HG02798 (cell line): Measurements from ENCODE around the gene POLR3A.
A peak's percentile ranks its signal among the peaks of the same experiment; 100 is the strongest.

ENCODE experiments used
- ATAC-seq: cut with Tn5 transposase; IDR thresholded peaks from one replicate; pipeline ENCODE4 v1.9.1; 2021; ENCODE audit warnings: mild to moderate bottlenecking; ENCODE audit not compliant: unreplicated experiment, poor library complexity

Gene POLR3A

DNA sequence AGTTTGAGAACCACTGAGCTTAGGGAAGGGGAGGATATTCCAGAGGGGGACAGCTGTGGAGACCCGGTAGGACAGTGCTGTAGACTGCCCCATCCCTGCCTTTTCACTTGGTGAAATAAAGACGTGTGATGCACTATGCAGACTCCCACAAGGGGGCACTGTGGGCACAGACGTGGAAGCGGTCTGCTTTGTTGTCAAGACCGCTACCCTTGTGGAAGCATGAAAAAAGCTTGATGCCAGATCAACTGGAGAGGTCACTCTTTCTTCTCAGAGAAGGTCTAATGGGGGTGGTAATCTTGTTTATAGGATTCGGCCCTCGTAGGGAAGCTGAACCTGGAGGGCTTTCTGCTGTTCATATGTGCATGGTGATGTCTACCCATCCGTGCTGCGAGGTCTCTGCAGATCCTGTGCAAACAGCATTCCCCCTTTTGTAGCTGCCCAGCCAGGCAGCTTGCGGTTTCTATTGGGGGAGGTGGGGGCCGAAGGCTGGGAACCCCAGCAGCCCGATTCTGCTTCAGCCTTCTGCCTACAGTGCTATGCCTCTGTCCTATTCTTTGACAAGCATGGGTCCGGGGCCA is 18.1 kb upstream of the POLR3A start:
- peak; percentile 53 for ATAC-seq

DNA sequence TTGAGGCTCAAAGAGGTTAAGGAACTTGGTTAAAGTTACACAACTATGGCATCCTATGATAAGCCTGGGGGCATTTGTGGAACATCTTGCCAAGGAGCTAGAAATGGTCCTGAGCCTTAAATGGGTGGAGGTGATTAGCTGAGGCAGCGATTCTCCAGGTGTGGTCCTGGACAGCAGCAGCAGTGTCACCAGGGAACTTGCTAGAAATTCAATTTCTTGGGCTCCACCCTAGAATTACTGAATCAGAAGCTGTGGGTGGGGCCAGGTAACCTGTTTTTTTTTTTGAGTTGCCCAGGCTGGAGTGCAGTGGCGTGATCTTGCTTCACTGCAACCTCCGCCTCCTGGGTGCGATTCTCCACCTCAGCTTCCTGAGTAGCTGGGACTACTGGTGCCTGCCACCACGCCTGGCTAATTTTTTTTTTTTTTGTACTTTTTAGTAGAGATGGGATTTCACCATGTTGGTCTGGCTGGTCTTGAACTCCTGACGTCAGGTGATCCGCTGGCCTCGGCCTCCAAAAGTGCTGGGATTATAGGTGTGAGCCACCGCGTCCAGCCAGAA is 17.5 kb upstream of the POLR3A start:
- ATAC-seq = no peak

GRCh38 chr10:78045856-78046255 is 16.5 kb upstream of the POLR3A start:
- no peak for ATAC-seq

- ATAC-seq = peak; percentile 84
Observed at GRCh38 chr10:78045237-78045636, 15.9 kb upstream of the POLR3A start.

GRCh38 chr10:78044699-78045098 is 15.4 kb upstream of the POLR3A start:
- no peak for ATAC-seq

GRCh38 chr10:78044179-78044578 is 14.9 kb upstream of the POLR3A start:
- ATAC-seq = no peak

- ATAC-seq = no peak
Observed at GRCh38 chr10:78042752-78043104, 13.4 kb upstream of the POLR3A start.

DNA sequence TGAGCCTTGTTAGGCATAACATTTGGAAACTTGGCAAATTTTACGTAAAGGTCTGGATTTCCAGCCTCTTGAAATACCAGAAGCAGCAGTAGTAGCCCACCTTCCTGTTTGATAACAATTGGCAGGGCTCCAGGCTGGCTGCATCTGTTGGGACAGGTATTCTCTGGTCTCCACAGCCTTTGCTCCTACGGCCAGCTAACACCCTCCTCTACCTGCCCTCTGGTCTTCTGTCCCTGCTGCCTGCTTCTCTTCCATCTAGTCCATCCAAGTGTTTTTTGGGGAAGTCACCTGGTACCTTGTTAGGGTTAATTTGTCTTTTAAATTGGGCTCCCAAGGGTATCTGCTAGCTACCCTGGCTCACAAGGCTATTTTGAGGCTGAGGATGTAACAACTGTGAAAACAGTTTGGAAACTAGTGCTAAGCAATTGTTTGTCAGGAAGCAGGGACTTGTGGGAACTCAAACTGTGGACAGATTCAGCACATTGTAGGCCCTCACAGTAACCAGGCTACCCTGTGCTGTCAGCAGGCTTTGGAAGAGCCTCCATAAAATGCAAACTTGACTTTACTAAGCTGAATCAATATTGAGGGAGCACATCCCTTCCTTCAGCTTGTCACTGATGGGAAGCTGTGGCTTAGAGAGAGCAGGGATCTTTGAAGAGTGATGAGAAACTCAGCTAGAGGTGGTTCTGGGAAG is 12.9 kb upstream of the POLR3A start:
- ATAC-seq = no peak

DNA sequence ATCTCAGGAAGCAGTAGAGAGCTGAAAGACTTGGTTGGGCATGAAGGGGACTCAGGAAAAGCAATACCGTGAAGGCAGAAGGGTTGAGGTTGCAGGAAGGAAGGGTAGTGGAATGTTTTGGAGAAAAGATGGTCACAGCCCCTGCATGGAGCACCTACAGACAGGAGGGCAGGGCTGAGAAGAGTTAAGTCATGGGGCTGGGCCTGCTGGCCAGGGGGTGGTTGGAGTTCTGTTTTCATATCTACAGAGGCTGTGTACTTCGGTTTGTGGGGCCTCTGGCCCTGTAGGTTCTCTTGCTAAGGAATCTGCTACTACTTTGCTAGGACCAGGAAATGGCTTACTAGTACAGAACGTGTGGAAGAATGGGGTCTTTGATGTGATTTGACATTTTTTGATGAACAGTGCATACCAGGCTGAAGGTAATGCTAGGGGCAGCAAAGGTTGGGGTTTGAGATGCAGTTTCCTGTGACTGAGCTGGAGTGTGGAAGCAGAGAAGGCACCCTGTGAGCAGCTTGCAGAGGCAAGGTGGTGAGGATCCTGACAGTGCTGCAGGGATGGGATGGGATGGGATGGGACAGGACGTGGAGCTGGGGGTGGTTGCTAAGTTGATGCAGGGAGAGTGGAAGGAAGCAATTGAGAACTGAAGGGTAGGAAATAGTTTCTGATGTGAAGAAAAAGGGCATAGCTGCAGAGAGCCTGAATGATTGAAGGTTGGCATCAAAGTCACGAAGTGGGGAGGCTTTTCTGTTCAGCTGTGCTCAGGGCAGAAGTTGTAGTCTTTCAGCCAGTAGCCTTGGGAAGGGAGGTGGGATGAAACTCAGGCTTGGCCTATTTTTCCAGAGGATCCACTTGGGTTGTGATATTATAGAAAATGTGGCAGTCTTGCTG is 12.1 kb upstream of the POLR3A start:
- no peak for ATAC-seq

DNA sequence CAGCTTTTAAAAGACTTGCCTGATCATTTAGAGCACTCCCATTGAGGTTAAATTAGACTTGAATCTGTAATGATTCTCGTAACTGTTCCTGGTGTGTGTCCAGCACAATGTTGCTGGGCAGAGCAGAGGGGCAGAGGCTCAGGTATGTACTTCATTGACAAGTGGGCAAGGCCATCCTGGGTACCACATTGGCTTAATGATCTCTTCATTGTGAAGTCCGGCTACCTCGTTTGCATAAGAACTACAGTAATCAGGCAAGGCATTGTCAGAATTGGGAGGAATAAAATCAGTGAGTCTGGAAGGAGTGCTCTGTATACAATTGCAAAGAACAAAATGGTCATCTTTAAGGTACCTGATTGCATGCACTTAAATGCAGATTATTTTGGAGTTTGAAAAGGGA is 10.4 kb upstream of the POLR3A start:
- no peak for ATAC-seq

- ATAC-seq = no peak
Observed at GRCh38 chr10:78038791-78039547, 9.7 kb upstream of the POLR3A start.

GRCh38 chr10:78038105-78038504 is 8.8 kb upstream of the POLR3A start:
- ATAC-seq = no peak

- ATAC-seq = no peak
Observed at GRCh38 chr10:78035933-78036583, 6.7 kb upstream of the POLR3A start.

- no peak for ATAC-seq
Observed at GRCh38 chr10:78035437-78035836, 6.1 kb upstream of the POLR3A start.

GRCh38 chr10:78035025-78035424 is 5.7 kb upstream of the POLR3A start:
- ATAC-seq = no peak

DNA sequence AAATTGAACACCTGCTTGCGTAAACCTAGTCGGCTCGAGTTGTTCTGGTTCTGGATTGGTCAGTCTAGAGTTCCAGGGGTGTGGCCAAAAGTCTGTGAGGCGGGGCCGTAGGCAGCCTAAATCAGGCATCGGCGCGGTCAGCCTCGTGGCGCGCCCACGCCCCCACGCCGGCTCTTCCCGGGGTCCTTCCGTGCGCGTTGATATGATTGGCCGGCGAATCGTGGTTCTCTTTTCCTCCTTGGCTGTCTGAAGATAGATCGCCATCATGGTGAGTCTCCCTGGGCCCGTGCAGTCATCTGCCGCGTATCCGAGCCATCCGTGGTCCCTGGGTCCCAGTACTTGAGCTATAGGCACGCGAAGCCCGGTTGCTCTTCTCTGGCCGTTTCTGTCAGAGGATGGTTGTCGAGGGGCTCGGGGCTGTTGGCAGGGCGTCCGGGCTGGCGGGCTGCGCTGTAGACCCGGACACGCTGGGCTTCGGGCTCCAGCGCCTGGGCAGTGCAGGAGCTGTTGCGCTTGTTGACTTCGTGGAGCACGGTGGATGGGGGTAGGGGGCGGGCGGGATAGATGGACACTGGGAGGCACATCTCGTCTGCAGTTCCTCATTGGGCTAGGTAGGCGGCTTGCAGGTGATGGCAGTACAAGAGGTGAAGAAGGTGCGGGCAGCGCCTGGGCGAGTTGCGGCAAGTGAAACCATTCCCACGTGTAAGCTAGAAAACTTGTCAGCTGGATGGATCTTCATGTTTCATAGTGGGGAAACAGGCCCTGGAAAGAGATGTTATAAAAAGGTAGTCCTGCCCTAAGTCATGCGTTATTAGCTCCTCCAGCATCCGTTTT is 4.5 kb upstream of the POLR3A start, which contains the start of gene RPS24:
RPS24 (plus strand) TSS at position 227 of the 834 bp plus-strand sequence; CDS start at position 266, 39 bp downstream.
- ATAC-seq = peak; percentile 83

GRCh38 chr10:78033387-78033636 is 4.0 kb upstream of the POLR3A start:
- no peak for ATAC-seq

DNA sequence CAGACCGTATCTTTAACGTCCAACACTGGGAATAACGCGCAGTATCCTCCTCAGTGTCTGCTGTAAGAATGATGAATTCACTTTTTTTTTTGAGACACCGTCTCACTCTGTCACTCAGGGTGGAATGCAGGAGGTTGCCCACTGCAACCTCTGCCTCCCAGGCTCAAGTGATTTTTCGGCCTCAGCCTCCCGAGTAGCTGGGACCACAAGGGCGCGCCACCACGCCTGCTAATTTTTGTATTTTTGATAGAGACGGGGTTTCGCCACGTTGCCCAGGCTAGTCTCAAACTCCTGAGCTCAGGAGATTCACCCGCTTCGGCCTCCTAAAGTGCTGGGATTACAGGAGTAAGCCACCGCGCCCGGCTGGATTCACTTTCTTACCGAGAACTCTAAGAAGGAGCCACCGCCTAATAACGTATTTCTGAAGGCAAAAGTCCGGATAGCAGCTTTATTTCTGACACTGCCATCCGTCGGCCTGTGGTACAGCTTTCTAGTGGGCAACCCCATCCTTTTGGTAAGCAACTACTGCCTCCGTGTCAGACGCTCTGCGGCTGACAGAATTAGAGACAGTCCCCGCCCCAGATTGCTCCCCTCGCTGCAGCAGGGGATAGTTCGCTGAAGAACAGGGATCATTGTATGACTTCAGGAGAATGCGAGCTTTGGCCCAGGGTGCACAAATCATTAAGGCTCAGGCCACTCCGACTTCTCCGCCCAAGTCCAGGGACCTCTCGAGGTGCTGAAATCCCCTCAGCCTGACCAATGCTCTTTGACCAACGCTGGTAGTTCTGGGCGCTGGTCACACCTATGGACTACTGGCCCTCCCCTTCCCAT is 662 bp downstream of the POLR3A start:
- ATAC-seq = peak; percentile 3
